Liver (tissue), 9 donors: ENCODE measurements around the gene COL6A3. TPM values are rescaled to one million over a fixed set of nuclear protein-coding genes. Genes with fewer than 3 reads are reported as not detected.

Source experiments
- DNase-seq: peaks from one replicate; pipeline ENCODE4 v3.0.0-alpha.2; 2017; ENCODE audit warnings: low spot score
- H3K27ac ChIP-seq, 2 donors: one replicate each; pipeline ENCODE4 v1.7.0; 2013; ENCODE audit warnings: inconsistent platforms in 2 of 2, low read length in 2 of 2, control low read depth in 1 of 2, low read depth in 1 of 2, mild to moderate bottlenecking in 1 of 2
- H3K27me3 ChIP-seq, 4 donors: one replicate each; pipeline versions ENCODE4 v1.6.1 to v1.7.0; 2013; ENCODE audit warnings: low read length in 3 of 4, inconsistent platforms in 1 of 4, mild to moderate bottlenecking in 1 of 4, moderate library complexity in 1 of 4; ENCODE audit not compliant: control insufficient read depth in 4 of 4, insufficient read depth in 4 of 4
- H3K36me3 ChIP-seq, 4 donors: one replicate each; pipeline versions ENCODE4 v1.6.1 to v1.7.0; 2013; ENCODE audit warnings: low read length in 3 of 4, mild to moderate bottlenecking in 3 of 4, low read depth in 1 of 4, moderate library complexity in 1 of 4; ENCODE audit not compliant: control insufficient read depth in 4 of 4, insufficient read depth in 3 of 4
- H3K4me1 ChIP-seq, 4 donors: one replicate each; pipeline versions ENCODE4 v1.6.1 to v1.7.0; 2013; ENCODE audit warnings: low read length in 3 of 4, mild to moderate bottlenecking in 3 of 4, moderate library complexity in 1 of 4; ENCODE audit not compliant: control insufficient read depth in 4 of 4, insufficient read depth in 4 of 4
- H3K4me3 ChIP-seq, 3 donors: one replicate each; pipeline versions ENCODE4 v1.6.1 to v1.7.0; 2013; ENCODE audit warnings: low read length in 3 of 3, control low read depth in 1 of 3, low read depth in 1 of 3, mild to moderate bottlenecking in 1 of 3
- H3K9ac ChIP-seq, 2 donors: one replicate each; pipeline ENCODE4 v1.7.0; 2013; ENCODE audit warnings: low read length in 2 of 2, mild to moderate bottlenecking in 2 of 2, moderate library complexity in 2 of 2, control low read depth in 1 of 2, low read depth in 1 of 2
- H3K9me3 ChIP-seq, 4 donors: one replicate each; pipeline versions ENCODE4 v1.6.1 to v1.7.0; 2013; ENCODE audit warnings: low read length in 3 of 4; ENCODE audit not compliant: control insufficient read depth in 4 of 4
- EGR1 ChIP-seq, 2 donors: IDR thresholded peaks; 2 replicates each; pipeline ENCODE4 v1.6.1; 2016 to 2018; ENCODE audit warnings: antibody characterized with exemption in 2 of 2, low read depth in 2 of 2
- FOXA1 ChIP-seq: IDR thresholded peaks from 2 replicates; pipeline ENCODE4 v1.6.1; 2016; ENCODE audit warnings: antibody characterized with exemption
- GABPA ChIP-seq, 2 donors: IDR thresholded peaks in 1 of 2; conservative IDR thresholded peaks in 1 of 2; 2 replicates each; pipeline ENCODE4 v1.6.1; 2016; ENCODE audit warnings: antibody characterized with exemption in 2 of 2, mild to moderate bottlenecking in 1 of 2, moderate library complexity in 1 of 2
- HNF4A ChIP-seq, 2 donors: conservative IDR thresholded peaks; 2 replicates each; pipeline ENCODE4 v1.6.1; 2016; ENCODE audit warnings: antibody characterized with exemption in 2 of 2, mild to moderate bottlenecking in 2 of 2
- JUND ChIP-seq, 2 donors: IDR thresholded peaks; 2 replicates each; pipeline ENCODE4 v1.6.1; 2016; ENCODE audit warnings: antibody characterized with exemption in 2 of 2
- NR2F2 ChIP-seq: IDR thresholded peaks from 2 replicates; pipeline ENCODE4 v1.6.1; 2016; ENCODE audit warnings: antibody characterized with exemption
- SP1 ChIP-seq: IDR thresholded peaks from 2 replicates; pipeline ENCODE4 v1.6.1; 2018; ENCODE audit warnings: antibody characterized with exemption, mild to moderate bottlenecking
- YY1 ChIP-seq: IDR thresholded peaks from 2 replicates; pipeline ENCODE4 v1.6.1; 2016; ENCODE audit warnings: antibody characterized with exemption, mild to moderate bottlenecking
- WGBS: extraction: QIAGEN DNeasy Blood & Tissue Kit; methylation state at CpG from one replicate; pipeline ENCODE4 v1.1.7; 2013; 5-methylcytosine and 5-hydroxymethylcytosine counted together
- polyA plus RNA-seq, 2 donors: library from polyadenylated mRNA; stranded (reverse) in 1 of 2; unstranded in 1 of 2; fragments of 200-250 nt in 1 of 2; fragments of >200 nt in 1 of 2; fragmentation: Nextera tagmentation in 1 of 2; extraction: Ambion mirVana in 1 of 2; gene quantifications; one replicate each; pipeline versions ENCODE4 v1.2.1 to v1.2.3, GENCODE V29; 2013 to 2015
- total RNA-seq, 2 donors: library from RNA; depleted of rRNA; stranded (reverse); fragments of >200 nt; gene quantifications; one replicate each; pipeline ENCODE4 v1.2.3, GENCODE V29; 2014
- TF ChIP-seq, protein P1 (sequence below): fragments of 150-350 bp; IDR thresholded peaks from 2 replicates; pipeline ENCODE4 v1.5.1; 2017; ENCODE audit warnings: improper control_type of control experiment, low read depth, low read length; ENCODE audit not compliant: missing input control
- TF ChIP-seq, protein P2 (sequence below): IDR thresholded peaks from 2 replicates; pipeline ENCODE4 v1.6.1; 2016; ENCODE audit warnings: antibody characterized with exemption
- TF ChIP-seq, protein P3 (sequence below): IDR thresholded peaks from 2 replicates; pipeline ENCODE4 v1.6.1; 2016; ENCODE audit warnings: antibody characterized with exemption, mild to moderate bottlenecking
- donor health status: healthy.
- donor health status: healthy.
- donor health status: healthy.
- donor health status: healthy.
- donor health status: healthy.

COL6A3 gene
- total and polyA plus RNA-seq, 4 donors: 1.7 to 28.7 (median 17.5) TPM

DNA sequence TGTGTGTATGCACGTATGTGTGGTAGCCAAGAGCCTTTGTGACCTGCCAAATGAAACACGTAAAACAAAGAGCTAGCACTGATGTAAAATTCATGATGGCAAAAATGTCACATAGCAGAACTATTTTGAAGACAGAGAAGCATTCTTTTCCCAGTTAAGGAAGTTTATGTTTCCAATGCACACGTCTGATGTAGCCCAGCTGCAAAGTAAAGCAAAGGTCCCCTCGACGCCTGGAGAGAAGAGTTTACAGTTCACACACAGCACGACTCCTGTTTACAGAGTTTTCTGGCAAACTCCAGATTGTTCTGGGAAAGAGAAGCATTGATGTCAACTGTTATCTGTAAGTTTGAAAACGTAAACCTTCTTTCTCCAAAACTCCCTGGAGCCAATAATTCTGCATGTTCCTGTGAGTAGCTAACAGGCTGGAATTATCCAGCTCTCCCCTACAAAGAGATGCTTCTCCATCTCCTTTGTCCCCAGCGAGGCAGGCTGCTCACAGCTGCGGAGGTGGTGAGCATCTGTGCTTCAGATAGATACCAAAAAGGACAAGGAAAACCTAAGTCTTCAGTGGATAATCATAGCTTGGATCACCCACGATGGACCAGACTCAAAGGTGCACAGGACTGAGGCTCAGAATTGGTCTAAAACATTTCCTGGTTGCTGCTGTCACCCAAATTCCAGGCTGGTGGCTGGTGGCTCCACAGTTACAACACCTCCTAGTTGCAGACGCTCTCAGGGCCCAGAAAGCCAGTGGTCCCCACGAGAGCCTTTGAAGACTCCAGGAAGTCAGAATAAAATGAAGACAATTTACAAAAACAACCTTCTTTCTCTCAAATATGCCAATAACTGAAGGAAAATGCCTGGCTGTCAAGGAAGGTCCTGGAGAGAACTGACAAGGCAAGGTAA, 87.4 kb downstream of the COL6A3 start (continued):
- no peak for TF ChIP-seq YY1

DNA sequence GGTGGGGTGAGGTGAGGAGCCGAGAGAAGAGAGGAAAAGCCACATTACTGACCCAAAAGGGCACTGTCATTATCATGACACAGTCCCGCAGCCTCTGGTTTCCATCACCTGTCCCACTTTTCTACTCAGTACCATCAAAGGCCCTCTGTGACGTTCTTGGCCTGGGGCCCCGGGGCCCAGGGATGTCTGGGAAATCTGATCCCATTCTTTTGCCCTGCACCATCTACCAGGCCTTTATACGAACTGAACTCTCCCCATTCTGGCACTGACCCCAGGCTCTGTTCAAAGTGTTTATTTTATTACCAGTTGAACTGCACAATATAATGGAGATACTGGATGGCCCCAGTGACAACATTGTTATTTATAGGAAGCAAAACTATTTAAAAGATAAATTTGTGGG, 89.1 kb downstream of the COL6A3 start:
- Histone ChIP-seq H3K9me3 (no peaks in the 10 kb centered on the region), H3K36me3 (no peaks in the 10 kb centered on the region), H3K9ac (no peak overlapping the region), H3K27me3 (no peaks in the 10 kb centered on the region), H3K4me3 (no peak overlapping the region), H3K27ac (no peak overlapping the region), H3K4me1 (no peaks in the 10 kb centered on the region)
- TF ChIP-seq GABPA (IDR thresholded peaks at IDR 0.05 in 1 of 2, conservative IDR thresholded peaks at IDR 0.05 in 1 of 2) (no peak), NR2F2 (peak; percentile 28)
- no peak for DNase-seq
- 57% methylated on average over 5 of the region's 5 CpGs for WGBS

DNA sequence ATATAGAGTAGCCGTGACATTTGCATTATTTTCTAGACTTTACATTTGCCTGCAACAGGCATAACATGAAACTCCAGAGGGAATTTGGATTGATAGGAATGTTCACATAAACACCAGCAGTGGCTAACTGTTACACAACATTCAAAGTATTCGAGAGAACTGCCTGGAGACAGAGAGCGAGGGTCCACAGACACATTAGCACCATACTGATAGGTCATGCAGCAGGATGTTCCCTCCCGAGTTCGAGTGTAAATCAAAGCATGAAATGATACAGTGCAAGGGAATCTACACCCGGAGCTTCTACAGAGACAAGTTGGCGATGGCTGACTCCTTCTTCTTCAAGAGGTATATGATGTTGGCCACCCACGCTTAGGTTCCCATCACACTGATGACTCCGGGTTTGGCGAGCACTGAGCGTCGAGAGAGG, 89.5 kb downstream of the COL6A3 start:
- H3K36me3 ChIP-seq: no peaks in the 10 kb centered on the region
- H3K9me3 ChIP-seq: no peaks in the 10 kb centered on the region
- no peak overlapping the region for H3K4me3 ChIP-seq
- H3K9ac ChIP-seq: no peak overlapping the region
- H3K27ac ChIP-seq: no peak overlapping the region
- WGBS: 72% methylated on average over 12 of the region's 12 CpGs
- no peaks in the 10 kb centered on the region for H3K27me3 ChIP-seq
- no peaks in the 10 kb centered on the region for H3K4me1 ChIP-seq
- TF ChIP-seq, protein P1, sequence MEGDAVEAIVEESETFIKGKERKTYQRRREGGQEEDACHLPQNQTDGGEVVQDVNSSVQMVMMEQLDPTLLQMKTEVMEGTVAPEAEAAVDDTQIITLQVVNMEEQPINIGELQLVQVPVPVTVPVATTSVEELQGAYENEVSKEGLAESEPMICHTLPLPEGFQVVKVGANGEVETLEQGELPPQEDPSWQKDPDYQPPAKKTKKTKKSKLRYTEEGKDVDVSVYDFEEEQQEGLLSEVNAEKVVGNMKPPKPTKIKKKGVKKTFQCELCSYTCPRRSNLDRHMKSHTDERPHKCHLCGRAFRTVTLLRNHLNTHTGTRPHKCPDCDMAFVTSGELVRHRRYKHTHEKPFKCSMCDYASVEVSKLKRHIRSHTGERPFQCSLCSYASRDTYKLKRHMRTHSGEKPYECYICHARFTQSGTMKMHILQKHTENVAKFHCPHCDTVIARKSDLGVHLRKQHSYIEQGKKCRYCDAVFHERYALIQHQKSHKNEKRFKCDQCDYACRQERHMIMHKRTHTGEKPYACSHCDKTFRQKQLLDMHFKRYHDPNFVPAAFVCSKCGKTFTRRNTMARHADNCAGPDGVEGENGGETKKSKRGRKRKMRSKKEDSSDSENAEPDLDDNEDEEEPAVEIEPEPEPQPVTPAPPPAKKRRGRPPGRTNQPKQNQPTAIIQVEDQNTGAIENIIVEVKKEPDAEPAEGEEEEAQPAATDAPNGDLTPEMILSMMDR: no peak
- TF ChIP-seq, protein P2, sequence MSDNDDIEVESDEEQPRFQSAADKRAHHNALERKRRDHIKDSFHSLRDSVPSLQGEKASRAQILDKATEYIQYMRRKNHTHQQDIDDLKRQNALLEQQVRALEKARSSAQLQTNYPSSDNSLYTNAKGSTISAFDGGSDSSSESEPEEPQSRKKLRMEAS: no peak
- TF ChIP-seq FOXA1 (no peak), JUND (IDR thresholded peaks at IDR 0.05) (no peak), NR2F2 (no peak)
- no peak for DNase-seq

DNA sequence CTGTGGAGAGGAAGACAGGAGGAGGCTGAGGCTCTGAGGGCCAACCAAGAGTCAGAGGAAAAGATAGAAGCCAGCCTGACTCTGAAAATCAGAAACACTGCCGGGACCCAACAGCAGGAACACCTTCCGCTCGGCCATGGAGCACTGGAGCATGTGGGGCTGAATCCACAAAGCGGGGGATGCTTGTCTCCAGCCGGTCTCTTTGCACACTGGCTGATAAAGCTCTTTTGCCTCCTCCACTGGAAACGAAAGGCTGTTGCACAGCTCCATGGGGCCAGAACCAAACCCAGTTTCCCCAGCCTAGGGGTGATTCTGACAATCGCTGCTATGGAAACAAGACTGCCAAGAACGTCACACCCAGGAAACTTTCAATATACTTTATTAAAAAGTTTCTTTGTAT, 90.3 kb downstream of the COL6A3 start:
- DNase-seq: no peak
- Histone ChIP-seq H3K4me3 (no peak overlapping the region), H3K9me3 (no peaks in the 10 kb centered on the region), H3K27ac (no peak overlapping the region), H3K36me3 (no peaks in the 10 kb centered on the region), H3K9ac (no peak overlapping the region), H3K27me3 (no peaks in the 10 kb centered on the region), H3K4me1 (no peaks in the 10 kb centered on the region)
- WGBS: 84% methylated on average over 8 of the region's 8 CpGs
- no peak for TF ChIP-seq HNF4A (conservative IDR thresholded peaks at IDR 0.05)
- no peak for TF ChIP-seq GABPA (IDR thresholded peaks at IDR 0.05 in 1 of 2, conservative IDR thresholded peaks at IDR 0.05 in 1 of 2)
- no peak for TF ChIP-seq EGR1 (IDR thresholded peaks at IDR 0.05; ENCODE audit: low read depth in 2 of 2)
- no peak for TF ChIP-seq SP1
- TF ChIP-seq NR2F2: no peak
- TF ChIP-seq, protein P2: no peak
- TF ChIP-seq, protein P3, sequence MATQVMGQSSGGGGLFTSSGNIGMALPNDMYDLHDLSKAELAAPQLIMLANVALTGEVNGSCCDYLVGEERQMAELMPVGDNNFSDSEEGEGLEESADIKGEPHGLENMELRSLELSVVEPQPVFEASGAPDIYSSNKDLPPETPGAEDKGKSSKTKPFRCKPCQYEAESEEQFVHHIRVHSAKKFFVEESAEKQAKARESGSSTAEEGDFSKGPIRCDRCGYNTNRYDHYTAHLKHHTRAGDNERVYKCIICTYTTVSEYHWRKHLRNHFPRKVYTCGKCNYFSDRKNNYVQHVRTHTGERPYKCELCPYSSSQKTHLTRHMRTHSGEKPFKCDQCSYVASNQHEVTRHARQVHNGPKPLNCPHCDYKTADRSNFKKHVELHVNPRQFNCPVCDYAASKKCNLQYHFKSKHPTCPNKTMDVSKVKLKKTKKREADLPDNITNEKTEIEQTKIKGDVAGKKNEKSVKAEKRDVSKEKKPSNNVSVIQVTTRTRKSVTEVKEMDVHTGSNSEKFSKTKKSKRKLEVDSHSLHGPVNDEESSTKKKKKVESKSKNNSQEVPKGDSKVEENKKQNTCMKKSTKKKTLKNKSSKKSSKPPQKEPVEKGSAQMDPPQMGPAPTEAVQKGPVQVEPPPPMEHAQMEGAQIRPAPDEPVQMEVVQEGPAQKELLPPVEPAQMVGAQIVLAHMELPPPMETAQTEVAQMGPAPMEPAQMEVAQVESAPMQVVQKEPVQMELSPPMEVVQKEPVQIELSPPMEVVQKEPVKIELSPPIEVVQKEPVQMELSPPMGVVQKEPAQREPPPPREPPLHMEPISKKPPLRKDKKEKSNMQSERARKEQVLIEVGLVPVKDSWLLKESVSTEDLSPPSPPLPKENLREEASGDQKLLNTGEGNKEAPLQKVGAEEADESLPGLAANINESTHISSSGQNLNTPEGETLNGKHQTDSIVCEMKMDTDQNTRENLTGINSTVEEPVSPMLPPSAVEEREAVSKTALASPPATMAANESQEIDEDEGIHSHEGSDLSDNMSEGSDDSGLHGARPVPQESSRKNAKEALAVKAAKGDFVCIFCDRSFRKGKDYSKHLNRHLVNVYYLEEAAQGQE: no peak
- TF ChIP-seq JUND (IDR thresholded peaks at IDR 0.05): no peak
